HEK293 (cell line): ENCODE measurements around the gene ITGA5.

Experiments used
- BCL6B ChIP-seq: fragments of 450-650 bp; formaldehyde crosslinking; IDR thresholded peaks from 2 replicates; pipeline ENCODE4 v1.5.1; 2017; ENCODE audit warnings: missing biosample characterization, missing genetic modification characterization
- GLI2 ChIP-seq: fragments of 450-650 bp; formaldehyde crosslinking; IDR thresholded peaks from 2 replicates; pipeline ENCODE4; 2017; ENCODE audit warnings: missing biosample characterization, missing genetic modification characterization, low read depth, borderline replicate concordance
- HIC1 ChIP-seq: fragments of 450-650 bp; formaldehyde crosslinking; IDR thresholded peaks from 2 replicates; pipeline ENCODE4 v1.5.1; 2016; ENCODE audit warnings: missing biosample characterization, missing genetic modification characterization
- IKZF3 ChIP-seq: fragments of 450-650 bp; IDR thresholded peaks from 2 replicates; pipeline ENCODE4 v1.5.0; 2018; ENCODE audit warnings: missing biosample characterization, mild to moderate bottlenecking, missing genetic modification characterization, moderate library complexity
- PBX3 ChIP-seq: sonication (generic); formaldehyde crosslinking; IDR thresholded peaks from 2 replicates; pipeline ENCODE4 v1.8.1; 2022; ENCODE audit warnings: mild to moderate bottlenecking, moderate library complexity, missing genetic modification reagents
- SP2 ChIP-seq: fragments of 450-650 bp; formaldehyde crosslinking; IDR thresholded peaks from 2 replicates; pipeline ENCODE4 v1.5.1; 2016; ENCODE audit warnings: missing biosample characterization, missing genetic modification characterization
- SP3 ChIP-seq: fragments of 450-650 bp; formaldehyde crosslinking; IDR thresholded peaks from 2 replicates; pipeline ENCODE4 v1.5.1; 2016; ENCODE audit warnings: missing biosample characterization, missing genetic modification characterization
- ZBTB21 ChIP-seq: fragments of 450-650 bp; formaldehyde crosslinking; IDR thresholded peaks from 2 replicates; pipeline ENCODE4 v1.5.1; 2017; ENCODE audit warnings: missing biosample characterization, missing genetic modification characterization
- ZBTB49 ChIP-seq: fragments of 450-650 bp; formaldehyde crosslinking; IDR thresholded peaks from 2 replicates; pipeline ENCODE4 v1.5.1; 2016; ENCODE audit warnings: missing biosample characterization, missing genetic modification characterization, low read depth
- ZBTB8A ChIP-seq: fragments of 450-650 bp; formaldehyde crosslinking; IDR thresholded peaks from 2 replicates; pipeline ENCODE4 v1.5.1; 2016; ENCODE audit warnings: missing biosample characterization, missing genetic modification characterization
- ZFP69B ChIP-seq: fragments of 450-650 bp; formaldehyde crosslinking; IDR thresholded peaks from 2 replicates; pipeline ENCODE4 v1.5.1; 2016; ENCODE audit warnings: missing biosample characterization, missing genetic modification characterization
- ZNF157 ChIP-seq: fragments of 450-650 bp; formaldehyde crosslinking; IDR thresholded peaks from 2 replicates; pipeline ENCODE4 v1.5.1; 2016; ENCODE audit warnings: missing biosample characterization, missing genetic modification characterization
- ZNF169 ChIP-seq: fragments of 450-650 bp; formaldehyde crosslinking; IDR thresholded peaks from 2 replicates; pipeline ENCODE4 v1.5.1; 2016; ENCODE audit warnings: missing biosample characterization, missing genetic modification characterization
- ZNF211 ChIP-seq: fragments of 450-650 bp; formaldehyde crosslinking; IDR thresholded peaks from 2 replicates; pipeline ENCODE4 v1.5.1; 2016; ENCODE audit warnings: low read depth, missing biosample characterization, missing genetic modification characterization
- ZNF274 ChIP-seq, 2 experiments: fragments of 200-500 bp in 1 of 2; fragments of 450-650 bp in 1 of 2; sonication (Bioruptor generic) in 1 of 2; formaldehyde crosslinking in 1 of 2; IDR thresholded peaks; 2 replicates each; pipeline versions ENCODE4 v1.5.1 to v1.6.1; 2014 to 2016; ENCODE audit warnings: borderline replicate concordance in 1 of 2, inconsistent platforms in 1 of 2, low read length in 1 of 2, missing biosample characterization in 1 of 2, missing genetic modification characterization in 1 of 2
- ZNF354C ChIP-seq: fragments of 450-650 bp; formaldehyde crosslinking; IDR thresholded peaks from 2 replicates; pipeline ENCODE4 v1.5.1; 2016; ENCODE audit warnings: missing biosample characterization, missing genetic modification characterization, low read depth, borderline replicate concordance
- ZNF394 ChIP-seq: fragments of 450-650 bp; formaldehyde crosslinking; IDR thresholded peaks from 2 replicates; pipeline ENCODE4 v1.5.1; 2016; ENCODE audit warnings: missing biosample characterization, missing genetic modification characterization, mild to moderate bottlenecking, moderate library complexity, borderline replicate concordance
- ZNF423 ChIP-seq: fragments of 450-650 bp; formaldehyde crosslinking; IDR thresholded peaks from 2 replicates; pipeline ENCODE4 v1.5.1; 2016; ENCODE audit warnings: missing biosample characterization, missing genetic modification characterization
- ZNF473 ChIP-seq: fragments of 450-650 bp; formaldehyde crosslinking; IDR thresholded peaks from 2 replicates; pipeline ENCODE4 v1.5.1; 2017; ENCODE audit warnings: missing biosample characterization, missing genetic modification characterization
- ZNF518A ChIP-seq: fragments of 450-650 bp; formaldehyde crosslinking; conservative IDR thresholded peaks from 2 replicates; pipeline ENCODE4 v1.5.1; 2016; ENCODE audit warnings: low read depth, missing biosample characterization, missing genetic modification characterization
- ZNF571 ChIP-seq: fragments of 450-650 bp; formaldehyde crosslinking; IDR thresholded peaks from 2 replicates; pipeline ENCODE4 v1.5.0; 2017; ENCODE audit warnings: missing biosample characterization, missing genetic modification characterization
- ZNF645 ChIP-seq: fragments of 450-650 bp; formaldehyde crosslinking; IDR thresholded peaks from 2 replicates; pipeline ENCODE4; 2016; ENCODE audit warnings: missing biosample characterization, missing genetic modification characterization
- ZNF670 ChIP-seq: fragments of 450-650 bp; formaldehyde crosslinking; IDR thresholded peaks from 2 replicates; pipeline ENCODE4 v1.5.1; 2016; ENCODE audit warnings: missing biosample characterization, missing genetic modification characterization, low read depth
- ZNF701 ChIP-seq: fragments of 450-650 bp; formaldehyde crosslinking; IDR thresholded peaks from 2 replicates; pipeline ENCODE4 v1.5.1; 2016; ENCODE audit warnings: missing biosample characterization, missing genetic modification characterization
- ZNF830 ChIP-seq: fragments of 450-650 bp; IDR thresholded peaks from 2 replicates; pipeline ENCODE4 v1.5.0; 2018; ENCODE audit warnings: missing biosample characterization, missing genetic modification characterization, low read depth, mild to moderate bottlenecking, moderate library complexity

The ITGA5 gene

GRCh38 chr12:54358945-54359761 is 59.9 kb downstream of the ITGA5 start (continued):
- TF ChIP-seq HIC1 (peak; percentile 67), ZNF830 (no peak), ZNF354C (tag by site-specific recombination) (no peak), ZNF423 (peak; percentile 83), ZNF473 (no peak), ZNF157 (tag by site-specific recombination) (no peak), BCL6B (tag by site-specific recombination) (no peak), ZNF394 (tag by site-specific recombination) (peak; percentile 47; the same call in 1 of the 2 replicates), ZNF274 (IDR thresholded peaks at IDR 0.05; ENCODE audit: low read length) (no peak), ZNF274 (tag by site-specific recombination; IDR thresholded peaks at IDR 0.05; ENCODE audit: borderline replicate concordance) (no peak), IKZF3 (peak; percentile 95), ZBTB49 (no peak), PBX3 (CRISPR knock-in tag) (peak; percentile 98), ZBTB21 (peak; percentile 87), ZBTB8A (peak; percentile 76), ZNF169 (tag by site-specific recombination) (no peak; the same call in 1 of the 2 replicates), ZNF701 (tag by site-specific recombination) (no peak), SP3 (peak; percentile 96), ZFP69B (tag by site-specific recombination) (peak; percentile 93), ZNF670 (tag by site-specific recombination) (no peak), ZNF645 (tag by site-specific recombination) (peak; percentile 97), ZNF211 (no peak), GLI2 (tag by site-specific recombination) (no peak; the same call in 1 of the 2 replicates), ZNF518A (peak; percentile 61), SP2 (tag by site-specific recombination) (peak; percentile 100), ZNF571 (no peak)
